B cell (primary cell): Measurements from ENCODE around the gene ATP8A2. TPM values are rescaled to one million over a fixed set of nuclear protein-coding genes. Genes with fewer than 3 reads are reported as not detected.
"Not testable (repeated sequence)": the region's sequence is repeated elsewhere in the genome, so short reads cannot be mapped to it uniquely, and the experiment has no call there.

ENCODE experiments used
- ATAC-seq: fragments of 200-7000 bp; cut with Tn5 transposase; one replicate; pipeline ENCODE4 v1.10.0; 2021; ENCODE audit warnings: low read depth, mild to moderate bottlenecking, moderate number of reproducible peaks, moderate library complexity
- CTCF ChIA-PET: fragments of 350-600 bp; sonication (Branson Sonifier 250); formaldehyde crosslinking; loops from one replicate; lab custom pipeline; 2021; ENCODE audit warnings: antibody characterized with exemption, inconsistent platforms; lab: Charles Lee
- POLR2A ChIA-PET: fragments of 350-600 bp; sonication (Branson Sonifier 250); formaldehyde crosslinking; loops from one replicate; lab custom pipeline; 2021; ENCODE audit warnings: antibody characterized with exemption; lab: Charles Lee
- DNase-seq: peaks from one replicate; pipeline ENCODE4 v3.0.0; 2013
- H2AFZ ChIP-seq: 2 replicates; pipeline ENCODE4 v1.6.1; 2012; ENCODE audit warnings: mild to moderate bottlenecking, low read depth, low read length; ENCODE audit not compliant: insufficient read depth, poor library complexity, severe bottlenecking
- H3K27ac ChIP-seq, 2 donors: 1 replicate in 1 of 2; 2 replicates in 1 of 2; pipeline ENCODE4 v1.5.1; 2012 to 2013; ENCODE audit warnings: low read length in 2 of 2, mild to moderate bottlenecking in 2 of 2, moderate library complexity in 1 of 2
- H3K27me3 ChIP-seq, 4 experiments: fragments of 200-600 bp in 1 of 4; sonication (generic) in 1 of 4; replicated peaks in 1 of 4; 1 replicate in 2 of 4; 2 replicates in 2 of 4; pipeline versions ENCODE4 v1.6.1 to v1.7.0; 2013 to 2016; ENCODE audit warnings: low read length in 3 of 4, mild to moderate bottlenecking in 2 of 4, mixed read lengths in 1 of 4, moderate library complexity in 1 of 4; ENCODE audit not compliant: insufficient read depth in 4 of 4, control insufficient read depth in 3 of 4; ENCODE audit errors: control extremely low read depth in 1 of 4
- H3K36me3 ChIP-seq, 2 experiments: replicated peaks in 1 of 2; 1 replicate in 1 of 2; 2 replicates in 1 of 2; pipeline versions ENCODE4 v1.6.1 to v1.7.1; 2013; ENCODE audit warnings: low read length in 1 of 2; ENCODE audit not compliant: insufficient read depth in 2 of 2, control insufficient read depth in 1 of 2; ENCODE audit errors: control extremely low read depth in 1 of 2, extremely low read depth in 1 of 2
- H3K4me1 ChIP-seq, 2 donors: fragments of 200-600 bp in 1 of 2; sonication (generic) in 1 of 2; 1 replicate in 1 of 2; 2 replicates in 1 of 2; pipeline versions ENCODE4 v1.5.1 to v1.6.1; 2013 to 2017; ENCODE audit warnings: low read length in 2 of 2; ENCODE audit not compliant: control insufficient read depth in 2 of 2, insufficient read depth in 2 of 2
- H3K4me2 ChIP-seq: replicated peaks from 2 replicates; pipeline ENCODE3; 2012; ENCODE audit warnings: mild to moderate bottlenecking, low read depth, low read length; ENCODE audit not compliant: poor library complexity, severe bottlenecking
- H3K4me3 ChIP-seq, 5 experiments: fragments of 200-600 bp in 1 of 5; sonication (generic) in 1 of 5; 1 replicate in 3 of 5; 2 replicates in 2 of 5; pipeline versions ENCODE4 v1.5.1 to v1.7.0; 2011 to 2016; ENCODE audit warnings: low read length in 4 of 5, mild to moderate bottlenecking in 4 of 5, low read depth in 2 of 5, control low read depth in 1 of 5, moderate library complexity in 1 of 5; ENCODE audit not compliant: insufficient read depth in 1 of 5; ENCODE audit errors: control extremely low read depth in 1 of 5, extremely low read depth in 1 of 5
- H3K79me2 ChIP-seq: fragments of 200-600 bp; sonication (generic); one replicate; pipeline ENCODE4 v1.6.0; 2016; ENCODE audit warnings: low read length; ENCODE audit not compliant: control insufficient read depth, insufficient read depth
- H3K9ac ChIP-seq: fragments of 200-600 bp; sonication (generic); 2 replicates; pipeline ENCODE4 v1.6.1; 2017; ENCODE audit warnings: mild to moderate bottlenecking, low read length, moderate library complexity
- H3K9me3 ChIP-seq, 3 donors: one replicate each; pipeline versions ENCODE4 v1.6.1 to v1.7.1; 2013; ENCODE audit warnings: low read length in 2 of 3; ENCODE audit not compliant: control insufficient read depth in 2 of 3, insufficient read depth in 1 of 3; ENCODE audit errors: control extremely low read depth in 1 of 3
- H4K20me1 ChIP-seq: 2 replicates; pipeline ENCODE4 v1.6.0; 2012; ENCODE audit warnings: mild to moderate bottlenecking, low read length; ENCODE audit not compliant: insufficient read depth, control insufficient read depth, poor library complexity, severe bottlenecking
- H3K27ac Mint-ChIP-seq: one replicate; pipeline ENCODE4 v1.8.0; 2021; ENCODE audit warnings: mixed read lengths
- H3K27me3 Mint-ChIP-seq: one replicate; pipeline ENCODE4 v1.8.0; 2021; ENCODE audit warnings: mixed read lengths
- H3K4me1 Mint-ChIP-seq: one replicate; pipeline ENCODE4 v1.8.0; 2021; ENCODE audit warnings: mixed read lengths
- H3K4me3 Mint-ChIP-seq: one replicate; pipeline ENCODE4 v1.8.0; 2021; ENCODE audit warnings: mixed read lengths
- H3K9me3 Mint-ChIP-seq: one replicate; pipeline ENCODE4 v1.8.0; 2022; ENCODE audit warnings: mixed read lengths; ENCODE audit not compliant: insufficient read depth
- CTCF ChIP-seq: fragments of 200-600 bp; IDR thresholded peaks from one replicate; pipeline ENCODE4 v1.8.0; 2022; ENCODE audit warnings: antibody characterized with exemption, mild to moderate bottlenecking
- EZH2 ChIP-seq: IDR thresholded peaks from 2 replicates; pipeline ENCODE4 v1.6.1; 2012; ENCODE audit warnings: borderline replicate concordance, low read depth, mild to moderate bottlenecking, moderate library complexity, low read length; ENCODE audit not compliant: insufficient read depth, poor library complexity, severe bottlenecking
- WGBS: methylation state at CpG from one replicate; pipeline ENCODE4 v1.1.5; 2013; ENCODE audit warnings: missing lambda C conversion rate; ENCODE audit not compliant: insufficient coverage; 5-methylcytosine and 5-hydroxymethylcytosine counted together
- intact Hi-C: fragments of 100-400 bp; cut with micrococcal nuclease; formaldehyde crosslinking; loops from one replicate; pipeline ENCODE4 v1.10.0; 2022
- polyA plus RNA-seq: library from polyadenylated mRNA; depleted of rRNA; stranded (reverse); fragments of >200 nt; gene quantifications from 2 replicates; pipeline ENCODE4 v1.2.3, GENCODE V29; 2012
- total RNA-seq, 2 donors: library from RNA; stranded (reverse); fragments of 120-200 nt in 1 of 2; gene quantifications; 1 replicate in 1 of 2; 2 replicates in 1 of 2; pipeline versions ENCODE4 v1.2.3 to v1.2.4, GENCODE V29; 2013 to 2022

Gene ATP8A2
- total and polyA plus RNA-seq, 2 donors (not counting 1 experiment from before 2014, with no cell fraction given), result not detected

DNA sequence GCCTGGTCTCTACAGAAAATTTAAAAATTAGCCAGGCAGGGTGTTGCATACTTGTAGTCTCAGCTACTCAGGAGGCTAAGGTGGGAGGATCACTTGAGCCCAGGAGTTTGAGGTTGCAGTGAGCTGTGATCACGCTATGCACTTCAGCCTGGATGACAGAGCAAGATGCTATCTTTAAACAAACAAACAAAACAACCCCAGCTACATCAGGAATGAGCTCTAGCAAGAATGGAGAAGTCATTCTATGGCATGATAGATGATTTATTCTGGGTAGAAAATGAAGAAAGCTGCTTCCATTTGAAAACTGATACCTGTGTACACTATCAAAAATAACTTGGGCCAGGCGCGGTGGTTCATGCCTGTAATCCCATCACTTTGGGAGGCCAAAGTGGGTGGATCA is 695.8 kb downstream of the ATP8A2 start:
- Histone ChIP-seq H3K9ac (no peak overlapping the region), H3K36me3 (no peaks in the 10 kb centered on the region), H3K4me1 (no peaks in the 10 kb centered on the region), H3K27me3 (no peaks in the 10 kb centered on the region), H3K79me2 (no peaks in the 10 kb centered on the region), H4K20me1 (no peaks in the 10 kb centered on the region), H3K4me3 (no peak overlapping the region), H2AFZ (no peak overlapping the region), H3K4me2 (no peak overlapping the region), H3K9me3 (no peaks in the 10 kb centered on the region), H3K27ac (no peak overlapping the region)
- Mint-ChIP-seq H3K9me3 (no peaks in the 10 kb centered on the region), H3K4me3 (no peak overlapping the region), H3K27ac (no peak overlapping the region), H3K4me1 (no peaks in the 10 kb centered on the region), H3K27me3 (peaks cover 22% of the 10 kb centered on the region)
- intact Hi-C loops, result loop anchor here (10.0 kb wide), 1 partner anchor 243 kb away; no protein-coding TSS in a partner anchor
- WGBS, result 100% methylated on average over 2 of the region's 3 CpGs
- POLR2A ChIA-PET, result no interaction called here
- DNase-seq (no peak), ATAC-seq (no peak)
- CTCF ChIA-PET, result interaction anchor here (1.1 kb wide), 1 partner anchor 493 kb away, joined by 4 read pairs; no protein-coding TSS in a partner anchor
- TF ChIP-seq CTCF (no peak), EZH2 (no peak)

DNA sequence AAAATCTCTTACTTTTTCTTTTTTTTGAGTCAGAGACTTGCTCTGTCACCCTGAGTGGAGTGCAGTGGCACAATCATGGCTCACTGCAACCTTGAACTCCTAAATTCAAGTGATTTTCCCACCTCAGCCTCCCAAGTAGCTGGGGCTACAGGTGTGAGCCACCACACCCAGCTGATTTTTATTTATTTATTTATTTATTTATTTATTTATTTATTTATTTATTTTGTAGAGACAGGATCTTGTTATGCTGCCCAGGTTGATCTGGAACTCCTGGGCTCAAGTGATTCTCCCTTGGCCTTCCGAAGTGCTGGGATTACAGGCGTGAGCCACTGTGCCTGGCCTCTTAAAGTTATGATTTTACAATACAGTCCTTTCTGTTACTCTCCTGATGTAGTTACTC is 696.6 kb downstream of the ATP8A2 start:
- H3K27me3 ChIP-seq, H3K27ac ChIP-seq, H3K9ac ChIP-seq, H3K9me3 Mint-ChIP-seq, H3K79me2 ChIP-seq, H3K4me1 ChIP-seq, H4K20me1 ChIP-seq, H3K27ac Mint-ChIP-seq, H3K4me1 Mint-ChIP-seq, H3K36me3 ChIP-seq, POLR2A ChIA-PET, DNase-seq, H3K9me3 ChIP-seq, H3K4me3 ChIP-seq, H3K4me2 ChIP-seq, H2AFZ ChIP-seq, ATAC-seq, H3K4me3 Mint-ChIP-seq: not testable (repeated sequence)
- CTCF ChIA-PET, result interaction anchor here (1.1 kb wide), 1 partner anchor 494 kb away, joined by 4 read pairs; no protein-coding TSS in a partner anchor
- peaks cover 17% of the 10 kb centered on the region for H3K27me3 Mint-ChIP-seq
- WGBS, result no CpG with 5 or more reads among the region's 2 CpGs
- intact Hi-C loops, result loop anchor here (10.0 kb wide), 1 partner anchor 244 kb away; no protein-coding TSS in a partner anchor

- H2AFZ ChIP-seq, H3K9me3 Mint-ChIP-seq, H3K27me3 ChIP-seq, DNase-seq, H3K4me1 ChIP-seq, H3K4me2 ChIP-seq, H3K36me3 ChIP-seq, H3K9ac ChIP-seq, H3K27ac ChIP-seq, CTCF ChIA-PET, POLR2A ChIA-PET, H3K4me3 Mint-ChIP-seq, H3K79me2 ChIP-seq, H4K20me1 ChIP-seq, H3K4me3 ChIP-seq, H3K27ac Mint-ChIP-seq, H3K9me3 ChIP-seq, H3K4me1 Mint-ChIP-seq, ATAC-seq: not testable (repeated sequence)
- intact Hi-C loops, result loop anchor here (10.0 kb wide), 1 partner anchor 245 kb away; no protein-coding TSS in a partner anchor
- no CpG with 5 or more reads among the region's 8 CpGs for WGBS
- peaks cover 15% of the 10 kb centered on the region for H3K27me3 Mint-ChIP-seq
Measured at GRCh38 chr13:26069642-26070041, 697.9 kb downstream of the ATP8A2 start.
